Fibroblast of the aortic adventitia (primary cell): ENCODE results near the gene STAG2. TPM values are rescaled to one million over a fixed set of nuclear protein-coding genes. Genes with fewer than 3 reads are reported as not detected.

ENCODE experiments used
- DNase-seq: peaks from one replicate; pipeline ENCODE4 v3.0.0-alpha.2; 2010; ENCODE audit warnings: low read depth
- H3K4me3 ChIP-seq: 2 replicates; pipeline ENCODE4 v1.5.1; 2011; ENCODE audit warnings: low read depth, mild to moderate bottlenecking, control low read depth, low read length, moderate library complexity
- total RNA-seq: library from RNA; depleted of rRNA; stranded (reverse); fragments of >200 nt; gene quantifications from 2 replicates; pipeline ENCODE4 v1.2.3, GENCODE V29; 2012; ENCODE audit warnings: low replicate concordance
- TF ChIP-seq, protein P1 (sequence below): IDR thresholded peaks from 2 replicates; pipeline ENCODE4 v1.5.1; 2011; ENCODE audit warnings: mild to moderate bottlenecking, low read length, control low read depth, inconsistent platforms; ENCODE audit not compliant: insufficient read depth

Gene STAG2
- total RNA-seq, 1 donor = 85.5 TPM

DNA sequence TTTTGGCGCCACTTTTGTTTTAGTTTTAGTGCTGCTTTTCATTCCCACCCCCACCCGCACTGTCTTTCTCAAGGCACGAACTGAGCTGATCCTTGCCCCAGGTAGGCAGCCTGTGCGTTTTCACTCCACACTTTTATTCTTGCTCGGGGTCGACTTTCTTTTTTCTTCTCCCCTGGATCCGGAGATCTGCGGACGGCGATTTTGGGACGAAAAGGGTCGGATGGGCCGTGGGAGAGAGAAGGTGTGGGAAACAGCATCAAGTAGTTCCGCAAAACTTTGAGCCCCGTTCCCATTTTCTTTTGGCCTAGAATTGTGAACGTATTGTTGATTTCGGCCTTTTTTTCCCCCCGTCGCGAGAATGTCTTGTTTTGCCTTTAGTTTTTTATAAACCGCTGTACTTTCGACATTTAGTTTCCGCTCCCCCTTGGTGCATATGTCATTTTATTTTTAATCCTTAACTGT lies 531 bp downstream of the STAG2 start:
- peak overlapping the region; percentile 80 for H3K4me3 ChIP-seq
- TF ChIP-seq, protein P1, sequence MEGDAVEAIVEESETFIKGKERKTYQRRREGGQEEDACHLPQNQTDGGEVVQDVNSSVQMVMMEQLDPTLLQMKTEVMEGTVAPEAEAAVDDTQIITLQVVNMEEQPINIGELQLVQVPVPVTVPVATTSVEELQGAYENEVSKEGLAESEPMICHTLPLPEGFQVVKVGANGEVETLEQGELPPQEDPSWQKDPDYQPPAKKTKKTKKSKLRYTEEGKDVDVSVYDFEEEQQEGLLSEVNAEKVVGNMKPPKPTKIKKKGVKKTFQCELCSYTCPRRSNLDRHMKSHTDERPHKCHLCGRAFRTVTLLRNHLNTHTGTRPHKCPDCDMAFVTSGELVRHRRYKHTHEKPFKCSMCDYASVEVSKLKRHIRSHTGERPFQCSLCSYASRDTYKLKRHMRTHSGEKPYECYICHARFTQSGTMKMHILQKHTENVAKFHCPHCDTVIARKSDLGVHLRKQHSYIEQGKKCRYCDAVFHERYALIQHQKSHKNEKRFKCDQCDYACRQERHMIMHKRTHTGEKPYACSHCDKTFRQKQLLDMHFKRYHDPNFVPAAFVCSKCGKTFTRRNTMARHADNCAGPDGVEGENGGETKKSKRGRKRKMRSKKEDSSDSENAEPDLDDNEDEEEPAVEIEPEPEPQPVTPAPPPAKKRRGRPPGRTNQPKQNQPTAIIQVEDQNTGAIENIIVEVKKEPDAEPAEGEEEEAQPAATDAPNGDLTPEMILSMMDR = no peak
- DNase-seq = no peak

GRCh38 chrX:123962794-123963373 lies 1.4 kb downstream of the STAG2 start:
- peak overlapping the region; percentile 80 for H3K4me3 ChIP-seq
- TF ChIP-seq, protein P1 = no peak
- peak; percentile 95 for DNase-seq

GRCh38 chrX:123964156-123964834 lies 2.8 kb downstream of the STAG2 start:
- DNase-seq = peak; percentile 41
- H3K4me3 ChIP-seq = no peak overlapping the region
- TF ChIP-seq, protein P1 = no peak

DNA sequence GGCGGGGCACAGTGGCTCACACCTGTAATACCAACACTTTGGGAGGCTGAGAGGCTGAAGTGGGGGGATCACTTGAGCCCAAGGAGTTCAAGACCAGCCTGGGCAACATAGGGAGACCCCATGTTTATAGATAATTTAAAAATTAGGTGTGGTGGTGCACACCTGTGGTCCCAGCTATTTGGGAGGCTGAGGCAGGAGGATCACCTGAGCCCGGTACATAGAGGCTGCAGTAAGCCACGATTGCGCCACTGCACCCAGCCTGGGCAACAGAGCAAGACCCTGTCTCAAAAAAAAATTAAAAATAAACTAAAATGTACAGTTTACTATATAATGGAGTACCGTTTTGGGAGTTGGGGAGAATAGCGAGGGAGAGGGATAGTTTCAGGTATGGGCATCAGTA lies 4.2 kb downstream of the STAG2 start:
- no peak overlapping the region for H3K4me3 ChIP-seq
- no peak for DNase-seq
- TF ChIP-seq, protein P1 = no peak

GRCh38 chrX:123967497-123967896 lies 6.0 kb downstream of the STAG2 start:
- TF ChIP-seq, protein P1 = no peak
- DNase-seq = no peak
- no peak overlapping the region for H3K4me3 ChIP-seq

- TF ChIP-seq, protein P1 = no peak
- no peak for DNase-seq
- H3K4me3 ChIP-seq = no peak overlapping the region
These were observed 7.0 kb downstream of the STAG2 start for GRCh38 chrX:123968383-123969050.
